IMR-90 (cell line): ENCODE results near the gene SPP2. TPM values are rescaled to one million over a fixed set of nuclear protein-coding genes. Genes with fewer than 3 reads are reported as not detected.

Experiments
- ATAC-seq: fragments of 200-7000 bp; cut with Tn5 transposase; 2 replicates; pipeline ENCODE4 v1.9.1; 2020; ENCODE audit warnings: low read depth, mild to moderate bottlenecking, moderate library complexity
- BruUV-seq: library from RNA; stranded (reverse); fragments of 400-500 nt; replicated peaks from 2 replicates; lab custom pipeline; 2021; lab: Mats Ljungman, UMichigan
- CTCF ChIA-PET: fragments of 300-600 bp; formaldehyde crosslinking; extraction: SDS; loops from one replicate; lab custom pipeline; 2021; ENCODE audit warnings: antibody characterized with exemption; lab: Yijun Ruan, JAX
- POLR2A ChIA-PET: fragments of 300-600 bp; sonication (Branson Sonifier 250); formaldehyde crosslinking; loops from one replicate; lab custom pipeline; 2022; ENCODE audit warnings: antibody characterized with exemption; ENCODE audit not compliant: unreplicated experiment; lab: Charles Lee
- DNase-seq: peaks from one replicate; pipeline ENCODE4 v3.0.0; 2013
- H2AFZ ChIP-seq: replicated peaks from 2 replicates; pipeline ENCODE3; 2013; ENCODE audit warnings: low read length, mild to moderate bottlenecking; ENCODE audit not compliant: poor library complexity
- H2AK5ac ChIP-seq: 2 replicates; pipeline ENCODE4 v1.6.1; 2013; ENCODE audit warnings: low read depth, low read length, inconsistent platforms
- H2AK9ac ChIP-seq: replicated peaks from 2 replicates; pipeline ENCODE3; 2013; ENCODE audit warnings: mild to moderate bottlenecking, low read depth, low read length, moderate library complexity; ENCODE audit not compliant: poor library complexity
- H2BK120ac ChIP-seq: 2 replicates; pipeline ENCODE4 v1.6.1; 2013; ENCODE audit warnings: low read depth, low read length, inconsistent platforms
- H2BK15ac ChIP-seq: 3 replicates; pipeline ENCODE4 v1.6.1; 2013; ENCODE audit warnings: low read depth, low read length, inconsistent platforms
- H2BK20ac ChIP-seq: 2 replicates; pipeline ENCODE4 v1.6.1; 2013; ENCODE audit warnings: low read depth, mild to moderate bottlenecking, inconsistent platforms, low read length, moderate library complexity
- H2BK5ac ChIP-seq: 2 replicates; pipeline ENCODE4 v1.6.1; 2013; ENCODE audit warnings: mild to moderate bottlenecking, low read depth, low read length, inconsistent platforms; ENCODE audit not compliant: poor library complexity, severe bottlenecking
- H3K14ac ChIP-seq: replicated peaks from 2 replicates; pipeline ENCODE4 v1.6.1; 2013; ENCODE audit warnings: low read depth, low read length, inconsistent platforms
- H3K18ac ChIP-seq: 2 replicates; pipeline ENCODE4 v1.6.1; 2013; ENCODE audit warnings: low read depth, low read length, control low read depth
- H3K23ac ChIP-seq: 2 replicates; pipeline ENCODE4 v1.6.1; 2013; ENCODE audit warnings: low read depth, low read length, inconsistent platforms
- H3K27ac ChIP-seq: 2 replicates; pipeline ENCODE4 v1.5.1; 2013; ENCODE audit warnings: mild to moderate bottlenecking, control low read depth, low read length; ENCODE audit not compliant: insufficient read depth
- H3K27me3 ChIP-seq: 2 replicates; pipeline ENCODE4 v1.6.1; 2013; ENCODE audit warnings: low read length; ENCODE audit not compliant: control insufficient read depth, insufficient read depth
- H3K36me3 ChIP-seq: 2 replicates; pipeline ENCODE4 v1.6.1; 2013; ENCODE audit warnings: low read length, mixed read lengths; ENCODE audit not compliant: control insufficient read depth, insufficient read depth
- H3K4ac ChIP-seq: 2 replicates; pipeline ENCODE4 v1.6.1; 2013; ENCODE audit warnings: low read depth, low read length, inconsistent platforms
- H3K4me1 ChIP-seq: 2 replicates; pipeline ENCODE4 v1.6.1; 2013; ENCODE audit warnings: low read length, mixed read lengths; ENCODE audit not compliant: control insufficient read depth, insufficient read depth
- H3K4me2 ChIP-seq: 2 replicates; pipeline ENCODE4 v1.6.1; 2013; ENCODE audit warnings: low read depth, mild to moderate bottlenecking, control low read depth, low read length, moderate library complexity
- H3K4me3 ChIP-seq: 2 replicates; pipeline ENCODE4 v1.5.1; 2013; ENCODE audit warnings: low read depth, mild to moderate bottlenecking, control low read depth, low read length, moderate library complexity; ENCODE audit not compliant: insufficient read depth
- H3K56ac ChIP-seq: 2 replicates; pipeline ENCODE4 v1.6.1; 2013; ENCODE audit warnings: low read length, inconsistent platforms; ENCODE audit not compliant: insufficient read depth; ENCODE audit errors: extremely low read depth
- H3K79me1 ChIP-seq, 2 experiments: 2 replicates each; pipeline ENCODE4 v1.6.1; 2013; ENCODE audit warnings: low read length in 2 of 2, inconsistent platforms in 1 of 2, low read depth in 1 of 2
- H3K9ac ChIP-seq: 2 replicates; pipeline ENCODE4 v1.6.1; 2013; ENCODE audit warnings: low read depth, low read length, control low read depth
- H3K9me1 ChIP-seq: 2 replicates; pipeline ENCODE4 v1.6.1; 2013; ENCODE audit warnings: low read length, inconsistent platforms; ENCODE audit not compliant: insufficient read depth
- H3K9me3 ChIP-seq: 2 replicates; pipeline ENCODE4 v1.6.1; 2013; ENCODE audit warnings: low read length; ENCODE audit not compliant: control insufficient read depth, insufficient read depth
- H4K20me1 ChIP-seq: 2 replicates; pipeline ENCODE4 v1.6.1; 2013; ENCODE audit warnings: low read length, inconsistent platforms; ENCODE audit not compliant: insufficient read depth
- H4K5ac ChIP-seq: 2 replicates; pipeline ENCODE4 v1.6.1; 2013; ENCODE audit warnings: mild to moderate bottlenecking, low read depth, low read length, control low read depth
- H4K8ac ChIP-seq, 2 experiments: 2 replicates each; pipeline ENCODE4 v1.6.1; 2013; ENCODE audit warnings: low read depth in 2 of 2, low read length in 2 of 2, control low read depth in 1 of 2, inconsistent platforms in 1 of 2
- H4K91ac ChIP-seq: 2 replicates; pipeline ENCODE4 v1.6.1; 2013; ENCODE audit warnings: low read depth, low read length, inconsistent platforms; ENCODE audit not compliant: insufficient read depth
- FOS ChIP-seq: fragments of 150-350 bp; IDR thresholded peaks from 2 replicates; pipeline ENCODE4 v1.6.1; 2016; ENCODE audit warnings: low read depth, low read length
- POLR2A ChIP-seq: IDR thresholded peaks from 2 replicates; pipeline ENCODE4 v1.6.1; 2012; ENCODE audit warnings: mild to moderate bottlenecking, low read depth, low read length
- WGBS, 2 experiments: methylation state at CpG; one replicate each; pipeline versions ENCODE4 v1.1.5 to v1.1.7; 2013; ENCODE audit warnings: missing lambda C conversion rate in 2 of 2; ENCODE audit not compliant: insufficient read length in 1 of 2; ENCODE audit errors: extremely low coverage in 2 of 2; 5-methylcytosine and 5-hydroxymethylcytosine counted together
- dilution Hi-C: fragments of 300-500 bp; cut with HindIII; formaldehyde crosslinking; loops from one replicate; pipeline ENCODE4 v1.14.3; 2018; ENCODE audit warnings: low sequenced_read_pairs; ENCODE audit not compliant: unreplicated experiment
- in situ Hi-C: fragments of 300-500 bp; cut with MboI; formaldehyde crosslinking; loops from 3 replicates; pipeline ENCODE4 v1.14.3; 2019; ENCODE audit warnings: low sequenced_read_pairs, inconsistent platforms, mixed read lengths
- intact Hi-C: fragments of 100-400 bp; cut with micrococcal nuclease; formaldehyde crosslinking; loops from 2 replicates; pipeline ENCODE4 v1.10.0; 2022
- polyA plus RNA-seq, 3 experiments: library from polyadenylated mRNA; depleted of rRNA; stranded (reverse); fragments of >200 nt; gene quantifications; 2 replicates each; pipeline ENCODE4 v1.2.3, GENCODE V29; 2012; ENCODE audit warnings: low replicate concordance in 1 of 3
- total RNA-seq: library from RNA; depleted of rRNA; stranded (reverse); fragments of >200 nt; gene quantifications from 2 replicates; pipeline ENCODE4 v1.2.3, GENCODE V29; 2012; rRNA removed

The SPP2 gene
- total and polyA plus RNA-seq, 2 of the 4 experiments (the other 2 are of a cell fraction): not detected

GRCh38 chr2:234126146-234126470, 75.6 kb downstream of the SPP2 start:
- dilution Hi-C loops: no loop called here

More at GRCh38 chr2:234126146-234126470, 75.6 kb downstream of the SPP2 start:
- no peak overlapping the region for H3K9ac ChIP-seq
- no peaks in the 10 kb centered on the region for H3K9me1 ChIP-seq
- WGBS, 2 experiments: no CpG with 5 or more reads among the region's 6 CpGs
- no peak overlapping the region for H3K27ac ChIP-seq
- H2BK20ac ChIP-seq: no peak overlapping the region
- no peak overlapping the region for H3K18ac ChIP-seq
- H3K14ac ChIP-seq: no peak overlapping the region
- H2BK15ac ChIP-seq: no peak overlapping the region
- H3K4ac ChIP-seq: no peak overlapping the region
- in situ Hi-C loops (no loop called here), intact Hi-C loops (no loop called here)
- TF ChIP-seq POLR2A: no peak
- TF ChIP-seq FOS: no peak
- no peak overlapping the region for H4K91ac ChIP-seq
- ChIA-PET CTCF (no interaction called here), POLR2A (no interaction called here)
- H4K5ac ChIP-seq: no peak overlapping the region
- no peak overlapping the region for H2BK120ac ChIP-seq
- H3K4me1 ChIP-seq: no peaks in the 10 kb centered on the region
- H4K20me1 ChIP-seq: no peaks in the 10 kb centered on the region
- peaks cover 15% of the 10 kb centered on the region for H3K27me3 ChIP-seq
- no peaks in the 10 kb centered on the region for H3K79me1 ChIP-seq
- H3K56ac ChIP-seq: no peak overlapping the region
- H3K36me3 ChIP-seq: no peaks in the 10 kb centered on the region
- no peak overlapping the region for H2AFZ ChIP-seq
- no peak overlapping the region for H2BK5ac ChIP-seq
- no peak overlapping the region for H2AK9ac ChIP-seq
- H3K9me3 ChIP-seq: no peaks in the 10 kb centered on the region
- no peak overlapping the region for H4K8ac ChIP-seq
- BruUV-seq: no TSS peak
- no peak overlapping the region for H3K4me3 ChIP-seq
- ATAC-seq: no peak
- H3K23ac ChIP-seq: no peak overlapping the region
- no peak for DNase-seq
- no peak overlapping the region for H3K4me2 ChIP-seq
- H2AK5ac ChIP-seq: no peak overlapping the region

Other genes with a start within 250 kb of the SPP2 start
- 22.6 and 24.2 TPM in 2 replicates for gene HJURP, start 196.2 kb upstream of the SPP2 start, total RNA-seq
- 26.5 and 27.1 TPM in 2 replicates for gene HJURP, start 196.2 kb upstream of the SPP2 start, polyA plus RNA-seq (2012; rRNA removed)
- gene TRPM8, start 133.3 kb upstream of the SPP2 start, total RNA-seq: not detected in 2 replicates
- 0.10 TPM in 1 of 2 replicates, not detected in the other for gene TRPM8, start 133.3 kb upstream of the SPP2 start, polyA plus RNA-seq (2012; rRNA removed)